GM19452 (cell line): ENCODE results near the gene HEMGN.
A peak's percentile ranks its signal among the peaks of the same experiment; 100 is the strongest.
"Not testable (repeated sequence)": the region's sequence is repeated elsewhere in the genome, so short reads cannot be mapped to it uniquely, and the experiment has no call there.

Experiments used
- ATAC-seq: cut with Tn5 transposase; IDR thresholded peaks from one replicate; pipeline ENCODE4 v1.9.1; 2021; ENCODE audit not compliant: unreplicated experiment

HEMGN gene

DNA sequence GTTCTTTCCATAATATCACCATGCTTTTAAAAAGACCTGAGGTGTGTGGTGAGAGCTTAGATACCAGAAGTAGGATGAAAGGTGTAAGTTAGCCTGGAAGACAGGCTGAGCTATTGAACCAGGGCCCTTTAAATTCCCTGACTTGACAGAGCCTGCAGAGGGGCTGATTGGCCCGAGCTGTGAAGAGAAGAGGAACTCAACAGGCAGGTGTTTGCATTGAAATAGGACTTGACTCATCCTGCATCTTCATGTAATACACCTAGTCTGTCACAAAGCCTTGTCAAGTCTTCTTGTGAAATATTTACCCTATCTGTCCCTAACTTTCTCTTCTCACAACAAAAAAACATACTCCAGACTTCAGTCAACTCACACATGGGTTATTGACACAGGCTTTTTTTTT lies 28.5 kb upstream of the HEMGN start:
- ATAC-seq = no peak

DNA sequence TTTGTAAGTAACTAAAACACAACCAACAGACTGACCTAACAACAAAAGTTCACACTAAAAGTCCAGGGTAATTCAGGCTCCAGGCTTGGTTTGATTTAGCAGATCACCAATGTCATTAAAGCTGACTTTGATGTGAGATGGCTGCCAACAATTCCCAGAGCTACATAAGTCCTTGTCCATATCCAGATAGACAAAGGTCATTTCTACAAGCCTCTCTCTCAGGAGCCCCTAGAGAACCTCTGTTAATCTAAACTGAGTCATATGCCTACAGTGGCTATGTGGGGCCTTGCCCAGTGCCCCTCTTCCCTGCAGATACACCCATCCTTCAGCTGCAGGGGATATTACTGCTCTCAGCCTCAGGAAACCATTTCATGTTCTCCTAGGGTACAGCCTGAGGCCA lies 26.9 kb upstream of the HEMGN start:
- no peak for ATAC-seq

DNA sequence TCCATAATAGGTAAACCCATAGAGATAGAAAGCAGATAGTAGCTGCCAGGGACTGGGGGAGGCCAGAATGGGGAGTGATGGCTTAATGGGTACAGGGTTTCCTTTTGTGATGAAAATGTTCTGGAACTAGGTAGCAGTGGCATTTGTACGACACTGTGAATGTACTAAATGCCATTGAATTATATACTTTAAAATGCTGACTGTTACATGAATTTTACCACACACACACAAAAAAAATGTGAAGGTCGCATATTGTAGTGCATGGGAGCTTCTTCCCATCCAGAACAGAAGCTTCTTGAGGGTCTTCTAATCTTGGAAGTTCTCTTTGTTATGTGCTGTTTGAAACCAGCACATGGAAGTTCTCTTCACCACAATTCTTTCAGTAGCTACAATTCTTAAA lies 25.3 kb upstream of the HEMGN start:
- no peak for ATAC-seq

DNA sequence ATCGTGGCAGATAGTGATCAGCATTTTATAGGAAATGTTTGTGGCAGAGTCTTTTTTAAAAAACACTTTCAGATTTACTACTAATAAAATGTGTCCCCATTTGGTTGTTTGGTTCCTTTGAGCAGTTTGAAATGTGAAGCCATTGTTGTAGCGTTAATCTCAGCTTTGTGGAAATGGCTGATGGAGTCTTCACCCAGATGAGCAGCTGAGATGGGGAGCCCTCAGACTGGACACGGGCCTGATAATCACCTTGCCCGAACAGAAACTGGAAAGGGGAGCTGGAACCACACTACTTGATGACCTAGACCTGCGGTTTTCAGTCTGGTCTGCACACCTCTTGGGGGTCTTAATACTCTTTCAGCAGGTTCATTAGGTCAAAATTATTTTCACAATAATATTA lies 24.6 kb upstream of the HEMGN start:
- no peak for ATAC-seq

DNA sequence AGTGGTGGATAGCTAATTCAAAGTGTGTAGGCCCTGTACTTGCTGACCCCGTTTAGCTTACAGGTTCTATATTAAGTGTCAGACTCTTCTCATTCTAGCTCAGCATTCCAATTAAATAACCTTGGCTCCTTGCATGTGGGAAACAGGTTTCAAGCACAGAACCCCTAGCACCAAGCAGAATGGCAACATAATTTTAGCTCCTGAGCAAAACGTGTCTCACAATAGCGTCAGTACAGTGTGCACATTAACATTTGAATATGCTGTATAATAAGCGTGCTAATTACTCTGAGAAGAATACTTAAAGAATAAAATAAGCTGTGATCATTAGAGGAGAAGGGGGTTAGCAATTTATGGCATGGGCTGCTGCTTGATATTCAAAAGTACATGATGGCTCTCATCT lies 24.2 kb upstream of the HEMGN start:
- ATAC-seq = no peak

DNA sequence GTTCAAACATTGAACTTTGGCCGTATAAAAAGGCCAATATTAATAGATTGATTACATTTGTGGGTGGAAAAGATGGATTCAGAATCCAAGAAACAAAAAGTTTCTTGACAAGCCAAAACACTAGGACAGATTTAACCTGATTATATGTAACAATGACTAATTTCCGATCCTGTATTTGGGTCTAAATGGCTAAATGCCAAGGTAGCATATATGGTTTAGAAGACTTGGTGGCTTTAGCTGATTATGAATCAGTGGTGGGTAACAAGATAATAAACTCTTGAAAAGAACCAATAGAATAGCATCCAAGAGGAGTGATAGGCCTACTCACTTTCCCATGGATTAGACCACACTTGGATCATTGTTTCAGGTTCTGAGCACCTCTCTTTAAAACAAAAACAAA lies 23.4 kb upstream of the HEMGN start:
- no peak for ATAC-seq

DNA sequence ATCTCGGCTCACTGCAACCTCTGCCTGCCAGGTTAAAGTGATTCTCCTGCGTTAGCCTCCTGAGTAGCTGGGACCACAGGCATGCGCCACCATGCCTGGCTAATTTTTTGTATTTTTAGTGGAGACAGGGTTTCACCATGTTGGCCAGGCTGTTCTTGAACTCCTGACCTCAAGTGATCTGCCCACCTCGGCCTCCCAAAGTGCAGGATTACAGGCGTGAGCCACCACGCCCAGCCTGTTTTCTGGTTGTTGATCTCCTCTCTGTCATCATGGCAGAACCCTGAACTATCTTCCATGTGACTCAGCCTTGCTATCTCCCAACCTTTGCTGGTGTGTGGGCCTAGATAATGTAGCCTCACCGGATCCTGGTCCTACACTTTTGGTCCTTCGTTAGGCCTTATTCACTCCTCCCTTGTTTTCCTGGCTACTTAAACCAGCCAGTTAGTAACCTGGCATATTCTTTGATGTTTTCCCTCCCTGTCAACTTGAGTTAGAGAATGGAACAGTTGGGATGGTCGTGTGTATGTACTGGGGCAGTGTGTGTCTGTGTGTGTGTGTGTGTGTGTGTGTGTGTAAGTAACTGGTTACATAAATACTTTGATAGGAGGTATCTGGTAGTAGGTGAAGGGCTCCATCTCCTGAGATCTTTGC lies 22.8 kb upstream of the HEMGN start:
- ATAC-seq = not testable (repeated sequence)

DNA sequence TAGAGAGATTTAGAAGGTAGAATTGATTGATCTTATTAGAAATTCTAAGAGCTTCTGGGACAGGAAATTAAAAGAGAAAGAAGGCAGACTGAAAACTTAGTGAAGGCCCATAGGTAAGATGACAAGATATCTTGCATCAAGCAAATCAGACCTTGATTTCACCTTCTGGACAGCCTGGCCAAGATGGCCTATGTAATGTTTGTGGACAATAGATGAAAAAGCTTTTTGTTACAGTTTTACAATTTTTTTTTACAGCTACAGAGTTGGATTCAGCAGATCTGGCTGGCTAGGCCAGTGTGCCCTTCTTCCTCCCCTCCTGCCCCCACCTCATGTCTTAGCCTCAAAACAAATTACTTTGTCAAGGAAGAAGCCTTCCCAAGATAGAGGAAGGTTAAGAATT lies 21.6 kb upstream of the HEMGN start:
- no peak for ATAC-seq

DNA sequence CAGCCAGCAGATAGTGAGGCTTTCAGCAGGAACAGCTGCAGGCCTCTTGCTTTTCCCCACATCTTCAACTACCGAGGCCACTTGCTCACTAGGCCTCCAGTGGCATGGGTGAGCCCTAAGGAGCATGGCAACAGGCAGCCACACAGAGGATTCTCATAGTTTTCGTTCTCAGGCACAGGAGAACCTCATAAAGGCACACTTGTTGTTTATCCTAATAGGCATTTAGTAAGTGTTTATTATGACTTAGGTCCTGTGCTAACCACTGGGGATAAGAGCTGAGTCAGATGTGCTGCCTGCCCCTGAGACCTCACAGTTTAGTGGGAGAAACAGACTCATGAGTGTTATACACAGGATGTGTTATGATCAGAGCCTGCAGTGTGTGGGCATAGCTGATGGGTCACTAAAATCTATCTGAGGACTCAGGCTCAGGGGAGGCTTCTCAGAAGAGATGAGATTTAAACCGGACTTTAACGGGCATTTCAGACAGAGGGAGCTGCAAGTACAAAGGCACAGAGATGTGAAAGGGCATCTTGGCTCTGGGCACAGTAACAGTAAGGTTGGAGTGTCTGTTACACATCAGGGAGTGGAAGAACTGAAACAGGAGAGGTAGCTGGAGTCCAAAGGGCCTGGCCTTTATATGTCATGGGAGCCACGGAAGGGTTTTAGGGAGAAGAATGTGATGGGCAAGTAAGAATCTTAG lies 21.0 kb upstream of the HEMGN start:
- no peak for ATAC-seq

DNA sequence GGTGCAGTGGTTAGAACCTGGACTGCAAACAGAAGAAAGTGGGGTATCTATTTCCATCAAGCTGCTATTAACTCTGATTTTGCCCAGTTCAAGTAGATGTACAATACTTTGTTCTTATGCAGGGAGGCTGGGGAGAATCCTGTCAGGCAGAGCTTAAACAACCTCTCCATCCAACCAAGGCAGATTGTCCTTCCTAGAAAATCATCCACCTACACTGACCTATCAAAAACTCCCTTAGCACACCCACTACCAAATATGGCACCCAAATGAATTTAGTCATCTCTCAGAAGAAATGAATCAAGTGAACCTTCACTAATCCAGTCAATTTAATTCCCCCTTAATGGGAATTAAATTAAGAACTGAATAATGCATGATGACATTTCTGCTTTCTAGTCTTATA lies 18.4 kb upstream of the HEMGN start:
- ATAC-seq = no peak

DNA sequence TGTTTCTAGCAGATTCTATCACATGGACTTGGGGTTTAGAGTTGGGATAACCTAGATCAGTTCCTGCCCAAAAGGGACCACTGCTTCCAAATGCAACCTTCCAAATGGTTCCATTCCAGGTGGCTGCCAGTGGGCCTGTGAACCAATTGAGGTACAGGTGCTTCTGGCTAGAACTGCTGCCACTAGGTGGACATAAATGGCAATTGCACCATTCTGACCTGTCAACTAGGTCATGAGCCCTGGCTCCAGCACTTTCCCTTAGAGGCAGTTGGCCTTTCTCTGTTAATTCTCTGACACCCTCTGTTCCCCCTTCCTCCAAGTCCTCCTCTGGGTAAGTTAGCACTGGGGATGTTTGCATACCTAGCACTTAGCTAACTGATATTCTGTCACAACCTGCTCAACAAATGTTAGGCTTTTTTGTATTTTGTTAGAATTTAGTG lies 16.6 kb upstream of the HEMGN start:
- peak; percentile 88 for ATAC-seq

DNA sequence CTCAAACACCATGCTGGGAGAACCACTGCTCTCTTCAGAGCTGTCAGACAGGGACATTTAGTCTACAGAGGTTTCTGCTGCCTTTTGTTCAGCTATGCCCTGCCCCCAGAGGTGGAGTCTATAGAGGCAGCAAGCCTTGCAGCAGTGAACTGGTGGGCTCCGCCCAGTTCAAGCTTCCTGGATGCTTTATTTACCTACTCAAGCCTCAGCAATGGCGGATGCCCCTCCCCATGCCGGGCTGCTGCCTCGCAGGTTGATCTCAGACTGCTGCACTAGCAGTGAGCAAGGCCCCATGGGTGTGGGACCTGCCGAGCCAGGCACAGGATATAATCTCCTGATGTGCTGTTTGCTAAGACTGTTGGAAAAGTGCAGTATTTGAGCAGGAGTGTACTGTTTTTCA lies 12.9 kb upstream of the HEMGN start:
- ATAC-seq = not testable (repeated sequence)

DNA sequence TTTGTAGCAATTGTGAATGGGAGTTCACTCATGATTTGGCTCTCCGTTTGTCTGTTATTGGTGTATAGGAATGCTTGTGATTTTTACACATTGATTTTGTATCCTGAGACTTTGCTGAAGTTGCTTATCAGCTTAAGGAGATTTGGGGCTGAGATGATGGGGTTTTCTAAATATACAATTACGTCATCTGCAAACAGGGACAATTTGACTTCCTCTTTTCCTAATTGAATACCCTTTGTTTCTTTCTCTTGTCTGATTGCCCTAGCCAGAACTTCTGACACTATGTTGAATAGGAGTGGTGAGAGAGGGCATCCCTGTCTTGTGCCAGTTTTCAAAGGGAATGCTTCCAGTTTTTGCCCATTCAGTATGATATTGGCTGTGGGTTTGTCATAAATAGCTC lies 9.1 kb upstream of the HEMGN start:
- ATAC-seq = not testable (repeated sequence)

DNA sequence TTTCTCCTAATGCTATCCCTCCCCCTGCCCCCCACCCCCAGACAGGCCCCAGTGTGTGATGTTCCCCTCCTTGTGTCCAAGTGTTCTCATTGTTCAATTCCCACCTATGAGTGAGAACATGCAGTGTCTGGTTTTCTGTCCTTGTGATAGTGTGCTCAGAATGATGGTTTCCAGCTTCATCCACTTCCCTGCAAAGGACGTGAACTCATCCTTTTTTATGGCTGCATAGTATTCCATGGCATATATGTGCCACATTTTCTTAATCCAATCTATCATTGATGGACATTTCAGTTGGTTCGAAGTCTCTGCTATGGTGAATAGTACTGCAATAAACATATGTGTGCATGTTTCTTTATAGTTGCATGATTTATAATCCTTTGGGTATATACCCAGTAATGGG lies 7.5 kb upstream of the HEMGN start:
- ATAC-seq = not testable (repeated sequence)

DNA sequence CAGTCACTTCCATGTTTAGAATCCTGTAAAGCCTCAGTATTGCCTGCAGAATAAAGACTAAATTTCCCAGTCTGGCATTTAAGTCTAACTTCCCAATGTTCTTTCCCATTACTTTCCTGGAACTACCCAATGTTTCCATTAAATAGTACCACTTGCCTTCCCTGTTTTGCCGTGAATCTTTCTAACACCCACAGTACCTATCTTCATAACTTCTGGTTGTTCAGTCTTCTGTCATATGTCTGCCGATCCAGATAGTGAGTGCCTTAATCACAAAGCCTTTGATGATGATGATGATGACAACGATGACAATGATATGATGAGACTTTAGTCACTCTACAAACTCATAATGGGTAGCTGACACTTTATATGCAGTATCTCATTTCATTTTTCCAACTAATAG lies 6.6 kb upstream of the HEMGN start:
- ATAC-seq = no peak

DNA sequence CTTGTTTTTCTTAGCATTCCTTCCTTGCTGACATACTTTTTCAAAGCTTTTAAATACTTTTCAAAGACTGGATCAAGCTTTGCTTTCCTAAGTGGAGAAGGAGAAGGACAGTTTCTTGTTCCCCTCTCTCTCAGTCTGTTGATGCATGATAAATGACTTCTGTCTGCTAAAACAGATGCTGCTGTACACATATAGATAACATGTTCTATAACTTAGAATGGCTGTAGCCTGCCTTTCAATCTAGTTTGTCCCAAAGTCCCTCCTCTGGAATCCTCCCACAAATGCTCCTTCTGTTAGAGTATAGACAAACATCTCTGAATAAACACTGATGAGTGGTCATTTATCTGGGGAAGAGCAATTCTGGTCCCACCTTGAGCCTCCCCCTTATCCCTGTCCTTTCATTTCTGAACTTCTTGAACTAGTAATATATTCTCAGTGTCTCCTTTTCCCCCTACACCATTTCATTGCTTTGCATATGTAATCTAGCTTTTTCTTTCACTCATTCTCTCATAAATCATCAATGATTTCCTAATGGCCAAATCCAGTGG lies 5.4 kb upstream of the HEMGN start:
- ATAC-seq = no peak

DNA sequence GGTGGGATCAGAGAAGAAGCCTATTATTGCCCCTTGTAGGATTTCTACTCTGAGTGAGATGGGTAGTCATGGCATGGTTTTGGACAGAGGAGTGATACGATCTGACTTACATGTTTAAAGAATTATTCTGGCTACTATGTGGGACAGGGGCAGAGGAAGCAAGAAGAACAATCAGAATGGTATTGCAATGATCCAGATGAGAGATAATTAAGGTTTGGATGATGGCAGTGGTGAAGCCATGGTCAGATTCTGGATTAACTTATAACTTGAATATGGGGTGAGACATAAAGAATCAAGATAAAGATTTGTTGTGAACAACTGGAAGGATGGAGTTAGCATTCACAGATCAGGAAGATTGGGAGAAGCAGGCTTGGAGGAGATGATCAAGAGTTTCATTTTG lies 3.4 kb upstream of the HEMGN start:
- no peak for ATAC-seq

DNA sequence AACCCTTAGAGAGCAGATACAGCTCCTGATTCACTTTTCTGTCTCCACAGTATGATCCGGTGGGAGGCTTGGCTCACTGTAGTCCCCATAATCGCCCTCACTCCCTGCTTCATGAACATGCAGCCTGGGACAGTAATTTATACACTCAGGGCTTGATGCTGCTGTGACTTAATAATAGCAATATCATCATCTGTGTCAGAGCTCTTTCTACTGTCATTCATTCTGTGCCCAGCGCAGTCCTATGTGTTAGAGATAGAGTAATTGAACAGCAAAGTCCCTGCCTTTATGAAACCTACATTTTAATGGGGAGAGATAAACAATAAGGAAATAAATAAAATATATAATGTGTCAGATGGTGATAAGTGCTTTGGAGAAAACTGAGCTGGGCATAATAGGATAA lies 2.8 kb upstream of the HEMGN start:
- no peak for ATAC-seq

DNA sequence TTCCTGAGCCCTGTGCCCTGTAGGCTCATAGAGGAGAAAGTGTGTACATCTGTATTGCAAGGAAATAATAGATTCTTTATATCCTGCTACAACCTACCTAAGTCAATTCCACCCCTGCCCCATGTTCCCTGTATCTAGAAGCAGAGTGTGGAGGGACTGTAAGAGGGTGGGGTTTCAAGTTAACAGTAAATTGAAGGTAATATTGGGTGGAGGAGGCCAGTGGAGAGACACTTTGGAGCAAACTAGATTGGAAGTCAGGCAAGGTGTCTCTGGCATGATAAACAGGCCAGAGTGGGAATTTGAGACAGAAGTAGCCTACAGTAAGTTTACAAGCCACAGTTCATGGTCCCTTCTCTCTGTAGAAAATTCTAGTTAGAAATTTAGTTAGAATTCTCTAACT lies 2.3 kb upstream of the HEMGN start:
- no peak for ATAC-seq

DNA sequence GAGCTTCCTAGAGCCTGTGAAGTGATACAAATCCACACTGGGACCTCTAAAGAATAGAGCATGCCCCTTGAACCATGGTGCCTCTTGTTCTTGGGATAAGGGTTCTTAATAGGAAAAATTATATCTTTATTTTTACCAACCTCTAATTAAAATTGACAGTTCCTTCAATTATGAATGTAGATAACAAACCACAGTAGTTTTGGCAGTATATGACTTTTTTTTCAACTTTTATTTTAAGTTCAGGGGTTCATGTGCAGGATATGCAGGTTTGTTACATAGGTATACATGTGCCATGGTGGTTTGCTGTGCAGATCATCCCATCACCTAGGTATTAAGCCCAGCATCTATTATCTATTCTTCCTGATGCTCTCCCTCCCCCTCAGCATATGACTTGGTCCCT lies 974 bp downstream of the HEMGN start:
- no peak for ATAC-seq

DNA sequence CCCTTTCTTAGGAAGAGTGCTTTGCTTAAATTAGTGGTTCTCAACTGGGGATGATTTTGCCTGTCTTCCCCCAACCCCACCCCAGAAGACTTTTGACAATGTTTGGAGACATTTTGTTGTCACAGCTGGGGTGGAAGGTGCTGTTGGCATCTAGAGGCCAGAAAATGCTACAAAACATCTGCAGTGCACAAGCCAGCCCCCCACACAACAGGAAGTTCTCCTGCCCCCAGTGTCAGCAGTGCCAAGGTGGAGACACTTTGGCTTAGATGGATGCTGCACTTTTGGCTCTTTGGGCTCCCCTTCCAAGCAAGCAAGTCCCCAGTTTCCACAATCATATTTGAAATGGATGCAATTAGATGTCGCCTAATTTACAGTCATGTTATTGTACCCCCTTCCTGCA lies 2.7 kb downstream of the HEMGN start:
- no peak for ATAC-seq

DNA sequence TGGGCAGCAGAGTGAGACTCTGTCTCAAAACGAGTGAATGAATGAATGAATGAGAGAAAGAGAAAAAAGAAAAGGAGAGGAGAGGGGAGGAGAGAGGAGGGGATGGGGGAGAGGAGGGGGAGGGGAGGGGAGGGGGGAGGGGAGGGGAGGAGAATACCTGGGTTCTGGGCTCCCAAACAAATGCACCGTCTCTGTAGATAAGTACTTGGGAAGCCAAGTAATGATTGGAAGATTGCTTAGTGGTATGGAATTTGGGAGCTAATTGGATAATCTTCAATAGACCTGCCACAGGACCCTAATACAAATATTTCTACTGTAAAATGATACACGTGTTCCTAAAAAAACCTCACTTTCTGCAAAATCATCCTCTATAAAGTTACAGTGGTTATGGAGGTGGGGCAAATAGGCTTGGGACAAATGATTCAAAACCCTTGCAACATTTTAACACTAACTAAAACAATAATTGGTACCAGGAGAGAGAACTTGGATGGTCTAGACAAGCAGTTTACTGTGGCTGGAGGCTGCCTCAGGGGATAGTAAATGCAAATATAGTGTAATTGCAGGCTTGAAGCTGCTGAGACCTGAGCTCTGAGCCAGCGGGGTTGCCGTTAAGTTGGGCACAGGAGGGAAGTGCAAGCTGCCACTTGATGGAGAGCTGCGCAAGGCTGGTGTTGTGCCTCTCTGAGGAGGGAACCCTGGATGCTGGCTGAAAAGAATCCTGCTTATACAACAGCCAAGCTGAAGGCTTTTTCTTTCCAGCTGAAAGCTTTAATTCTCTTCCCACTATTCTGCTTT lies 3.5 kb downstream of the HEMGN start:
- ATAC-seq = no peak
